Activated B cell treated with CpG ODN at 0.5 μM for 24 hours (primary cell): ENCODE data around the gene ARIH1. TPM values are rescaled to one million over a fixed set of nuclear protein-coding genes. Genes with fewer than 3 reads are reported as not detected.

Experiments used
- ATAC-seq: fragments of 200-7000 bp; cut with Tn5 transposase; one replicate; pipeline ENCODE4 v1.10.0; 2021; ENCODE audit warnings: low read depth, mild to moderate bottlenecking, moderate library complexity
- CTCF ChIA-PET: fragments of 350-600 bp; sonication (Branson Sonifier 250); formaldehyde crosslinking; loops from one replicate; lab custom pipeline; 2021; ENCODE audit warnings: antibody characterized with exemption; lab: Charles Lee
- POLR2A ChIA-PET: fragments of 350-600 bp; sonication (Branson Sonifier 250); formaldehyde crosslinking; loops from one replicate; lab custom pipeline; 2021; ENCODE audit warnings: antibody characterized with exemption; lab: Charles Lee
- DNase-seq: peaks from one replicate; pipeline ENCODE4 v3.0.0; 2022
- H3K27ac Mint-ChIP-seq: one replicate; pipeline ENCODE4 v1.8.0; 2020; ENCODE audit warnings: mixed read lengths
- H3K27me3 Mint-ChIP-seq: one replicate; pipeline ENCODE4 v1.8.0; 2021; ENCODE audit warnings: mixed read lengths
- H3K36me3 Mint-ChIP-seq: one replicate; pipeline ENCODE4 v1.8.0; 2021; ENCODE audit warnings: low read depth, mixed read lengths
- H3K4me1 Mint-ChIP-seq: one replicate; pipeline ENCODE4 v1.8.0; 2021; ENCODE audit warnings: mixed read lengths
- H3K4me3 Mint-ChIP-seq: one replicate; pipeline ENCODE4 v1.8.0; 2020; ENCODE audit warnings: mild to moderate bottlenecking, mixed read lengths
- H3K9me3 Mint-ChIP-seq: one replicate; pipeline ENCODE4 v1.8.0; 2020; ENCODE audit warnings: mixed read lengths
- intact Hi-C: fragments of 100-400 bp; cut with micrococcal nuclease; formaldehyde crosslinking; loops from one replicate; pipeline ENCODE4 v1.15.1; 2024
- total RNA-seq: library from RNA; stranded (reverse); gene quantifications from 2 replicates; pipeline ENCODE4 v1.2.3, GENCODE V29; 2022
- TF ChIP-seq, protein P1 (sequence below): fragments of 200-600 bp; IDR thresholded peaks from one replicate; pipeline ENCODE4 v1.8.0; 2022; ENCODE audit warnings: antibody characterized with exemption, mild to moderate bottlenecking

ARIH1 gene
- total RNA-seq, 1 donor from 2014 or later = 159 TPM

DNA sequence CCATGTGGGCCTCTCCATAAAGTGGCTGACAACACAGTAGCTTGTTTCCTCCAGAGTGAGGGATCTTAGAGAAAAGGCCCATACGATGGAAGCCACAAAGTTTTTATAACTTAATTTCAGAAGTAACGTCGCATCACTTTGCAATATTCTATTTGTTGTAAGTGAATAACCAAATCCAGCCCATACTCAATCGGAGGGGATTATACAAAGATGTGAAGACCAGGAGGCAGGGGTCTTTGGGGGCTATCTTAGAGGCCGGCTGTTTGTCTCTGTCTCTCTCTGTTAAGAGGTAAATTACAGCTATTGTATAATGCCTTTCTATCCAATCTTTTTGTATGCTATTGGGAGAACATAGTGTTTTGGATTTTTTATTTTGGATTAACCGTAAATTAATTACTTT is 9.1 kb downstream of the ARIH1 start:
- ChIA-PET CTCF (no interaction called here), POLR2A (no interaction called here)
- peaks cover 62% of the 10 kb centered on the region for H3K4me1 Mint-ChIP-seq
- DNase-seq (no peak), ATAC-seq (no peak)
- H3K9me3 Mint-ChIP-seq = no peaks in the 10 kb centered on the region
- no peaks in the 10 kb centered on the region for H3K27me3 Mint-ChIP-seq
- TF ChIP-seq, protein P1, sequence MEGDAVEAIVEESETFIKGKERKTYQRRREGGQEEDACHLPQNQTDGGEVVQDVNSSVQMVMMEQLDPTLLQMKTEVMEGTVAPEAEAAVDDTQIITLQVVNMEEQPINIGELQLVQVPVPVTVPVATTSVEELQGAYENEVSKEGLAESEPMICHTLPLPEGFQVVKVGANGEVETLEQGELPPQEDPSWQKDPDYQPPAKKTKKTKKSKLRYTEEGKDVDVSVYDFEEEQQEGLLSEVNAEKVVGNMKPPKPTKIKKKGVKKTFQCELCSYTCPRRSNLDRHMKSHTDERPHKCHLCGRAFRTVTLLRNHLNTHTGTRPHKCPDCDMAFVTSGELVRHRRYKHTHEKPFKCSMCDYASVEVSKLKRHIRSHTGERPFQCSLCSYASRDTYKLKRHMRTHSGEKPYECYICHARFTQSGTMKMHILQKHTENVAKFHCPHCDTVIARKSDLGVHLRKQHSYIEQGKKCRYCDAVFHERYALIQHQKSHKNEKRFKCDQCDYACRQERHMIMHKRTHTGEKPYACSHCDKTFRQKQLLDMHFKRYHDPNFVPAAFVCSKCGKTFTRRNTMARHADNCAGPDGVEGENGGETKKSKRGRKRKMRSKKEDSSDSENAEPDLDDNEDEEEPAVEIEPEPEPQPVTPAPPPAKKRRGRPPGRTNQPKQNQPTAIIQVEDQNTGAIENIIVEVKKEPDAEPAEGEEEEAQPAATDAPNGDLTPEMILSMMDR = no peak
- no peak overlapping the region for H3K4me3 Mint-ChIP-seq
- H3K36me3 Mint-ChIP-seq = peaks cover 27% of the 10 kb centered on the region
- intact Hi-C loops = no loop called here
- H3K27ac Mint-ChIP-seq = no peak overlapping the region

DNA sequence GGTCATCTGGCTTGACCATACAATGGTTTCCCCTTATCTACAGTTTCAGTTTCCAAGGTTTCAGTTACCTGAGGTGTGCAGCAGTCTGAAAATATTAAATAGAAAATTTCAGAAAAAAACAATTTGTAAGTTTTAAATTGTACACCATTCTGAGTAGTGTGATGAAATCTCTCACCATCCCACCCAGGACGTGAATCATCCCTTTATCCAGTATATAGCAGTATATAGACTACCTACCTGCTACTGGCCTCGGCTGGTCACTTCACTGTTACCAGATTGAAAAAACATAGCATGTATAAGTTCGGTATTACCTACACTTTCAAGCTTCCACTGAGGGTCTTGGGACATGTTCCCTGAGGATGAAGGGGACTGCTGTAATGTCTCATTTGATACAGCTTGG is 12.0 kb downstream of the ARIH1 start:
- no peak overlapping the region for H3K27ac Mint-ChIP-seq
- H3K4me3 Mint-ChIP-seq = no peak overlapping the region

DNA sequence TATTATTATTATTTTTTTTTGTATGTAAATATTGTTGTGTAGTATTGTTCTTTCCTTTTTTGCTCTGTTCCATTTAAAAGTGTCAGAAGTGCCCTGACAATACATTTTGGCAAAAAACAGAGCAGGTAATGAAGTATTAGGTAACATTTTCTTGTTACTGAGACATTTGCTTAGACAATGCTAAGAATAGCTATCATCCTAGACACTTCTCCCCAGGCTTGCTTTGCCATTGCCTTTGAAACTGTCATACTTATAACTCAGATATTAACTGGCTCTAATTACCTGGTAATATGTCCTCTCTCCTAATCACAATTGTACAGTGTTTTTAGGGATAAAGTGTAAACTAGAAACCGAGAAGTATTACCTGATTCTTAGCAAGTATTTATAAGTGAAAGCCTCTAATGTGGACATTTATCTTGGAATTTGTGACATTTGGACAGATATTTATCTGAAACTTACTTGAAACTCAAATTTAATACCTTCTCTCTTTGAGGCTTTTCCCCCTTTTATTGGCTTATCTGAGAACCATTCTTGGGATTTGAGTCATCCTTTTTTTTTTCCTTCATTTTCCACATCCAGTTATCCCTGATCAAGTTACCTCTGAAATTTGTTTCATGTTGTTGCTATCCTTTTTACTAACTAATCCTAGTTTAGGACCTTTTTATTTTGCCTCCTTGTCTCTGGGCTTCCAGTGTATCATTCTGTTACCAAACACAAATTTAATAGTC is 13.1 kb downstream of the ARIH1 start:
- ATAC-seq (no peak), DNase-seq (no peak)
- peaks cover 55% of the 10 kb centered on the region for H3K4me1 Mint-ChIP-seq
- intact Hi-C loops = no loop called here
- TF ChIP-seq, protein P1 = no peak
- no peak overlapping the region for H3K27ac Mint-ChIP-seq
- no peak overlapping the region for H3K4me3 Mint-ChIP-seq
- peaks cover 26% of the 10 kb centered on the region for H3K36me3 Mint-ChIP-seq
- H3K27me3 Mint-ChIP-seq = no peaks in the 10 kb centered on the region
- ChIA-PET CTCF (interaction anchor here (0.6 kb wide), 1 partner anchor 46 kb away, joined by 3 read pairs; no protein-coding TSS in a partner anchor), POLR2A (interaction anchor here (1.6 kb wide), 1 partner anchor 12 kb away, joined by 5 read pairs; no protein-coding TSS in a partner anchor)
- no peaks in the 10 kb centered on the region for H3K9me3 Mint-ChIP-seq

More for the DNA sequence above, 12.0 kb downstream of the ARIH1 start:
- Mint-ChIP-seq H3K4me1 (peaks cover 57% of the 10 kb centered on the region), H3K27me3 (no peaks in the 10 kb centered on the region), H3K36me3 (peaks cover 28% of the 10 kb centered on the region), H3K9me3 (no peaks in the 10 kb centered on the region)
- intact Hi-C loops = no loop called here
- no peak for ATAC-seq
- DNase-seq = no peak
- TF ChIP-seq, protein P1 = no peak
- CTCF ChIA-PET = no interaction called here
- POLR2A ChIA-PET = interaction anchor here (1.6 kb wide), 1 partner anchor 11 kb away, joined by 5 read pairs; no protein-coding TSS in a partner anchor

DNA sequence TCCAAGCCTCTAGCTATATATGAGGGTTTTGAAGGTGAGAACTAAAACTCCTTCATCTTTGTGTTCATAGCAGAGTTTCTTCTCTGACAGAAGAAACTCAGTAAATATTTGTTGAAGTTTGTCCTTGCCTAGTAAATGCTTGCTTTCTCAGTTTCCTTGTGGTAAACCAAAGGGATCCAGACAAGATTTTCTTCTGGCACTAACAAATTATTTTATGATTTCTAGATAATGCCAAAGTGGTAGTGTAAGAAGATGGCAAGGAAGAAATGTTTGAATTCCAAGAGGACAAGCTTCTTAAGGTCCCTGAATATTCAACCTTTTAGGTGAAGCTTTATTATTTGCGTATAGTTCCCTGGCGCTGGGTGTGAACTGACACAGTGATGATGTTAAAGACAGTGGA is 14.4 kb downstream of the ARIH1 start:
- Mint-ChIP-seq H3K36me3 (peaks cover 24% of the 10 kb centered on the region), H3K27me3 (no peaks in the 10 kb centered on the region), H3K9me3 (no peaks in the 10 kb centered on the region), H3K27ac (no peak overlapping the region), H3K4me3 (no peak overlapping the region), H3K4me1 (peaks cover 47% of the 10 kb centered on the region)
- ATAC-seq = no peak
- POLR2A ChIA-PET = interaction anchor here (0.9 kb wide), 1 partner anchor 14 kb away, joined by 3 read pairs; no protein-coding TSS in a partner anchor
- no peak for DNase-seq
- TF ChIP-seq, protein P1 = no peak
- intact Hi-C loops = no loop called here
- CTCF ChIA-PET = no interaction called here

DNA sequence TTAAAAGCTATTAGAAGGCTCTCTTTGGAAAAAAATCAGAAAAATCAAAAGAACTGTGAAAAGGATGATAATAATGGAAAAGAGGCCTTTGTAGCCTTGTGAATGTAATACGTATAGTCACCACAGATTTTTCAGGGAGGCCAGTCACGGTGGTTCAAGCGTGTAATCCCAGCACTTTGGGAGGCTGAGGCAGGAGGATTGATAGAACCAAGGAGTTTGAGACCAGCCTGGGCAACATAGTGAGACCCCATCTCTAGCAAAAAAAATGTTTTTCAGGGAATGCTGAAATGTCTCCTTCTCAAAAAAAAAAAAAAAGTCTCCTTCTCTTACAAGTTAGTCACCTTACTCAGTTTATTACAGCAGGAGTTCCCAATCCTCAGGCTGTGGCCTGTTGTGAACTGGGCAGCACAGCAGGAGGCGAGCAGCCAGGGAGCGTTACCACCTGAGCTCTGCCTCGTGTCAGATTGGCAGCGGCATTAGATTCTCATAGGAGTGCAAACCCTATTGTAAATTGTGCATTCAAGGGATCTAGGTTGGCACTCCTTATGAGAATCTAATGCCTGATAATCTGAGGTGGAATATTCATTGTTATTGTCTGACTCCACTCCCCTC is 15.9 kb downstream of the ARIH1 start:
- TF ChIP-seq, protein P1 = no peak
- Mint-ChIP-seq H3K9me3 (no peaks in the 10 kb centered on the region), H3K4me1 (peaks cover 51% of the 10 kb centered on the region), H3K27ac (no peak overlapping the region), H3K36me3 (peaks cover 23% of the 10 kb centered on the region), H3K4me3 (no peak overlapping the region), H3K27me3 (no peaks in the 10 kb centered on the region)
- ChIA-PET CTCF (no interaction called here), POLR2A (interaction anchor here (0.7 kb wide), 1 partner anchor 72 kb away, joined by 6 read pairs; no protein-coding TSS in a partner anchor)
- intact Hi-C loops = no loop called here
- ATAC-seq = no peak
- no peak for DNase-seq
